SK-N-SH (cell line): ENCODE measurements around the gene POLN. TPM values are rescaled to one million over a fixed set of nuclear protein-coding genes. Genes with fewer than 3 reads are reported as not detected.

ENCODE experiments used
- CTCF ChIA-PET: fragments of 300-600, 350-600 bp; formaldehyde crosslinking; extraction: SDS; loops from one replicate; lab custom pipeline; 2021; lab: Yijun Ruan, JAX
- POLR2A ChIA-PET: fragments of 350-600 bp; sonication (Branson Sonifier 250); formaldehyde crosslinking; extraction: SDS; loops from one replicate; lab custom pipeline; 2020; ENCODE audit warnings: antibody characterized with exemption, inconsistent platforms; lab: Yijun Ruan, JAX
- DNase-seq: peaks from one replicate; pipeline ENCODE4 v3.0.0; 2012
- H2AFZ ChIP-seq: fragments of 200-600 bp; sonication (generic); 2 replicates; pipeline ENCODE4 v1.8.1; 2016; ENCODE audit warnings: antibody characterized with exemption, mild to moderate bottlenecking, low read depth
- H3F3A ChIP-seq: fragments of 200-600 bp; sonication (generic); replicated peaks from 2 replicates; pipeline ENCODE3; 2016; ENCODE audit warnings: antibody characterized with exemption, mild to moderate bottlenecking; ENCODE audit not compliant: insufficient read depth
- H3K27ac ChIP-seq, 2 experiments: fragments of 200-500 bp in 1 of 2; fragments of 200-600 bp in 1 of 2; sonication (Bioruptor generic) in 1 of 2; sonication (generic), shearing (Covaris generic) in 1 of 2; 2 replicates each; pipeline versions ENCODE4 v1.5.1 to v1.6.1; 2014 to 2016; ENCODE audit warnings: low read depth in 2 of 2, inconsistent platforms in 1 of 2, low read length in 1 of 2, mild to moderate bottlenecking in 1 of 2, mixed read lengths in 1 of 2
- H3K27me3 ChIP-seq: fragments of 200-600 bp; sonication (generic), shearing (Covaris generic); 2 replicates; pipeline ENCODE4 v1.6.1; 2016; ENCODE audit warnings: mixed run types; ENCODE audit not compliant: insufficient read depth
- H3K36me3 ChIP-seq, 2 experiments: fragments of 200-500 bp in 1 of 2; fragments of 200-600 bp in 1 of 2; sonication (Bioruptor generic) in 1 of 2; sonication (generic) in 1 of 2; replicated peaks in 1 of 2; 2 replicates each; pipeline versions ENCODE3 to v1.5.1; 2014 to 2016; ENCODE audit warnings: low read length in 1 of 2, mild to moderate bottlenecking in 1 of 2; ENCODE audit not compliant: insufficient read depth in 2 of 2, control insufficient read depth in 1 of 2
- H3K4me1 ChIP-seq, 2 experiments: fragments of 200-500 bp in 1 of 2; fragments of 200-600 bp in 1 of 2; sonication (Bioruptor generic) in 1 of 2; sonication (generic), shearing (Covaris generic) in 1 of 2; 2 replicates each; pipeline versions ENCODE4 v1.5.1 to v1.6.1; 2014 to 2016; ENCODE audit warnings: low read depth in 1 of 2, low read length in 1 of 2, mixed run types in 1 of 2; ENCODE audit not compliant: insufficient read depth in 2 of 2, control insufficient read depth in 1 of 2
- H3K4me2 ChIP-seq: fragments of 200-600 bp; sonication (generic), shearing (Covaris generic); 2 replicates; pipeline ENCODE4 v1.6.1; 2017; ENCODE audit warnings: mixed run types
- H3K4me3 ChIP-seq, 2 experiments: fragments of 200-500 bp in 1 of 2; fragments of 200-600 bp in 1 of 2; sonication (Bioruptor generic) in 1 of 2; sonication (generic), shearing (Covaris generic) in 1 of 2; 2 replicates each; pipeline versions ENCODE4 v1.5.1 to v1.8.1; 2014 to 2016; ENCODE audit warnings: low read depth in 2 of 2, inconsistent platforms in 1 of 2, low read length in 1 of 2, mild to moderate bottlenecking in 1 of 2, mixed read lengths in 1 of 2, moderate library complexity in 1 of 2
- H3K79me2 ChIP-seq: fragments of 200-600 bp; sonication (generic); 2 replicates; pipeline ENCODE4 v1.8.1; 2017; ENCODE audit warnings: mild to moderate bottlenecking; ENCODE audit not compliant: insufficient read depth
- H3K9ac ChIP-seq: fragments of 200-600 bp; sonication (generic); 2 replicates; pipeline ENCODE4 v1.6.1; 2017; ENCODE audit warnings: mixed run types
- H3K9me2 ChIP-seq: fragments of 200-600 bp; sonication (generic); 2 replicates; pipeline ENCODE4 v1.6.1; 2017; ENCODE audit warnings: mixed run types
- H3K9me3 ChIP-seq: fragments of 200-600 bp; sonication (generic); 2 replicates; pipeline ENCODE4 v1.6.1; 2017; ENCODE audit warnings: mixed run types, mild to moderate bottlenecking, moderate library complexity
- H4K20me1 ChIP-seq: fragments of 200-600 bp; sonication (generic); 2 replicates; pipeline ENCODE4 v1.6.1; 2017; ENCODE audit warnings: mild to moderate bottlenecking, mixed run types; ENCODE audit not compliant: insufficient read depth
- CTCF ChIP-seq: fragments of 200-600 bp; sonication (generic); IDR thresholded peaks from 2 replicates; pipeline ENCODE4 v1.6.1; 2017; ENCODE audit warnings: antibody characterized with exemption, mild to moderate bottlenecking, moderate library complexity
- ELF1 ChIP-seq: IDR thresholded peaks from 2 replicates; pipeline ENCODE4 v1.4.0; 2012
- EP300 ChIP-seq, 2 experiments: IDR thresholded peaks; 2 replicates each; pipeline versions ENCODE4 v1.4.0 to v1.6.1; 2012; ENCODE audit warnings: borderline replicate concordance in 1 of 2, low read depth in 1 of 2, low read length in 1 of 2
- FOSL2 ChIP-seq: IDR thresholded peaks from 2 replicates; pipeline ENCODE4 v1.4.0; 2012; ENCODE audit warnings: low read depth, mild to moderate bottlenecking, moderate library complexity, borderline replicate concordance
- FOXM1 ChIP-seq: IDR thresholded peaks from 2 replicates; pipeline ENCODE4 v1.4.0; 2012; ENCODE audit warnings: low read depth, mild to moderate bottlenecking
- GABPA ChIP-seq: IDR thresholded peaks from 2 replicates; pipeline ENCODE4 v1.4.0; 2012; ENCODE audit warnings: low read depth, mild to moderate bottlenecking
- GATA2 ChIP-seq: sonication (generic); formaldehyde crosslinking; IDR thresholded peaks from 2 replicates; pipeline ENCODE4 v1.5.0; 2020; ENCODE audit warnings: mild to moderate bottlenecking, missing genetic modification reagents
- IRF3 ChIP-seq: fragments of 150-350 bp; IDR thresholded peaks from 2 replicates; pipeline ENCODE4 v1.6.1; 2016; ENCODE audit warnings: mild to moderate bottlenecking, low read depth, low read length
- MAX ChIP-seq: IDR thresholded peaks from 2 replicates; pipeline ENCODE4 v1.4.0; 2012; ENCODE audit warnings: low read depth
- NFIC ChIP-seq: IDR thresholded peaks from 2 replicates; pipeline ENCODE4 v1.4.0; 2012; ENCODE audit warnings: borderline replicate concordance
- PBX3 ChIP-seq: IDR thresholded peaks from 2 replicates; pipeline ENCODE4; 2012
- RAD21 ChIP-seq: IDR thresholded peaks from 2 replicates; pipeline ENCODE4 v1.6.1; 2012; ENCODE audit warnings: mild to moderate bottlenecking, low read length
- SMC3 ChIP-seq: IDR thresholded peaks from 2 replicates; pipeline ENCODE4 v1.6.1; 2012; ENCODE audit warnings: low read depth, low read length, improper control_type of control experiment
- TAF1 ChIP-seq: IDR thresholded peaks from 2 replicates; pipeline ENCODE4 v1.6.1; 2012; ENCODE audit warnings: low read depth, mild to moderate bottlenecking, low read length, moderate library complexity, borderline replicate concordance
- TCF12 ChIP-seq: IDR thresholded peaks from 2 replicates; pipeline ENCODE4 v1.4.0; 2012
- TEAD4 ChIP-seq: IDR thresholded peaks from 2 replicates; pipeline ENCODE4 v1.4.0; 2012; ENCODE audit warnings: mild to moderate bottlenecking, borderline replicate concordance; ENCODE audit not compliant: insufficient read depth
- USF1 ChIP-seq: IDR thresholded peaks from 2 replicates; pipeline ENCODE4 v1.4.0; 2012; ENCODE audit warnings: low read depth, borderline replicate concordance
- YY1 ChIP-seq: IDR thresholded peaks from 2 replicates; pipeline ENCODE4 v1.4.0; 2012; ENCODE audit warnings: low read depth, mild to moderate bottlenecking
- WGBS: methylation state at CpG from one replicate; pipeline ENCODE4 v1.1.6; 2017; ENCODE audit warnings: low lambda C conversion rate; 5-methylcytosine and 5-hydroxymethylcytosine counted together
- polyA plus RNA-seq, 3 experiments: library from polyadenylated mRNA; depleted of rRNA; stranded (reverse); fragments of >200 nt; gene quantifications; 2 replicates each; pipeline ENCODE4 v1.2.3, GENCODE V29; 2012

The POLN gene
- polyA plus RNA-seq, 1 of the 3 experiments (the other 2 are of a cell fraction), result 0.67 TPM

GRCh38 chr4:2220016-2220630, 21.8 kb downstream of the POLN start:
- Histone ChIP-seq H3K79me2 (no peaks in the 10 kb centered on the region), H3K36me3 (peaks cover 0 to 4% of the 10 kb centered on the region in 2 experiments), H3K4me2 (no peak overlapping the region)
- TF ChIP-seq TAF1 (no peak), ELF1 (no peak), USF1 (no peak), RAD21 (peak; percentile 96), TEAD4 (no peak), FOXM1 (no peak), GABPA (no peak), PBX3 (no peak), SMC3 (peak; percentile 87), NFIC (no peak), CTCF (peak; percentile 90)
- TF ChIP-seq, all 33 proteins: peak for 3
- ChIA-PET POLR2A (interaction anchor here (2.2 kb wide), 1 partner anchor 249 kb away, joined by 9 read pairs; the partner anchor contains the start of gene RNF4), CTCF (interaction anchor here (0.6 to 3.6 kb wide), 86 partner anchors 8 to 1198 kb away, joined by 3 to 30 read pairs (median 4); partner anchors contain the start of genes CFAP99, RNF4 and ZFYVE28)
- H3K27me3 ChIP-seq, result no peaks in the 10 kb centered on the region
- H2AFZ ChIP-seq, result no peak overlapping the region
- no peak overlapping the region for H3K27ac ChIP-seq
- no peaks in the 10 kb centered on the region; a peak in 1 of 4 replicates for H3K4me1 ChIP-seq
- peak; percentile 63 for DNase-seq
- no peaks in the 10 kb centered on the region for H4K20me1 ChIP-seq
- no peak overlapping the region; a peak in 1 of 4 replicates for H3K4me3 ChIP-seq
- no peaks in the 10 kb centered on the region for H3K9me2 ChIP-seq
- WGBS, result 21% methylated on average over 10 of the region's 10 CpGs
- H3F3A ChIP-seq, result no peaks in the 10 kb centered on the region
- H3K9me3 ChIP-seq, result no peaks in the 10 kb centered on the region
- no peak overlapping the region for H3K9ac ChIP-seq

- Histone ChIP-seq H3K27me3 (no peaks in the 10 kb centered on the region), H3K27ac (no peak overlapping the region), H3F3A (no peaks in the 10 kb centered on the region), H3K9me3 (no peaks in the 10 kb centered on the region), H4K20me1 (no peaks in the 10 kb centered on the region), H3K36me3 (peaks cover 0 to 4% of the 10 kb centered on the region in 2 experiments), H3K79me2 (no peaks in the 10 kb centered on the region), H3K9ac (no peak overlapping the region), H3K4me1 (no peaks in the 10 kb centered on the region; a peak in 1 of 4 replicates), H3K4me3 (no peak overlapping the region), H3K4me2 (no peak overlapping the region), H2AFZ (no peak overlapping the region), H3K9me2 (no peaks in the 10 kb centered on the region)
- POLR2A ChIA-PET, result interaction anchor here (2.2 kb wide), 1 partner anchor 250 kb away, joined by 9 read pairs; the partner anchor contains the start of gene RNF4
- 95% methylated on average over 6 of the region's 6 CpGs for WGBS
- no peak for DNase-seq
- CTCF ChIA-PET, result interaction anchor here (0.5 to 3.6 kb wide), 72 partner anchors 8 to 735 kb away, joined by 3 to 30 read pairs (median 4); partner anchors contain the start of gene RNF4
- TF ChIP-seq MAX (no peak), FOSL2 (no peak), TCF12 (no peak), EP300 (IDR thresholded peaks at IDR 0.05; ENCODE audit: borderline replicate concordance in 1 of 2, low read depth in 1 of 2, low read length in 1 of 2) (no peak), IRF3 (no peak), NFIC (no peak), SMC3 (no peak), GATA2 (CRISPR knock-in tag) (no peak), YY1 (no peak), RAD21 (no peak)
Measured at GRCh38 chr4:2219233-2219760, 22.6 kb downstream of the POLN start.
